Astrocyte of the cerebellum (primary cell): Measurements from ENCODE around the gene SLC14A1.

ENCODE experiments used
- DNase-seq: peaks from one replicate; pipeline ENCODE4 v3.0.0-alpha.2; 2011; ENCODE audit warnings: low read depth
- H3K4me3 ChIP-seq: 2 replicates; pipeline ENCODE4 v1.5.1; 2011; ENCODE audit warnings: mild to moderate bottlenecking, low read depth, low read length, moderate library complexity
- CTCF ChIP-seq: IDR thresholded peaks from 2 replicates; pipeline ENCODE4 v1.5.1; 2012; ENCODE audit warnings: low read length, low read depth, moderate library complexity, mild to moderate bottlenecking; ENCODE audit errors: missing control alignments
- in situ Hi-C: cut with HindIII; loops from 2 replicates; pipeline ENCODE4 v1.10.0; 2017; ENCODE audit warnings: low sequenced_read_pairs

SLC14A1 gene

DNA sequence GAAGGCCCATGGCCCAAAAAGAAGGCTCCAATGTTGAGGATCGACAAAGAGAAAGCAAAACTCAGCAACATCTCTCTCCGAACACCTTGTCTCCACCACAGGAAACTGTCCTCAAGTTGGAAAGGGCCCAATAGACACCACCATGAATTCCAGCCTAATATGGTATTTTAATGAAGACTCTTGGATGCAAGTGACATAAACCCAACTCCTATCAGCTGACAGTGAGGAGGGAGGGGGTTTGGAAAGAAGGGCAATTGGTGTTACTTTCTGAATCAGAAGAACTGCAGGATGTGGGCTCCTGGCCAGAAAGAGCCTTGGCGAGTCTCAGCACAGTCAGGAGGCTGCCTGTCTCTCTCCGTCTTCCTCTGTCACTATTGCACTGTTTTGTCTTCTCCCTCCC is 61.2 kb downstream of the SLC14A1 start:
- TF ChIP-seq CTCF: no peak

GRCh38 chr18:45786941-45787340 is 63.0 kb downstream of the SLC14A1 start:
- TF ChIP-seq CTCF: no peak
- in situ Hi-C loops: no loop called here
- no peak for DNase-seq
- no peak overlapping the region for H3K4me3 ChIP-seq

More for the DNA sequence above, 61.2 kb downstream of the SLC14A1 start:
- H3K4me3 ChIP-seq: no peak overlapping the region
- in situ Hi-C loops: no loop called here
- DNase-seq: no peak

DNA sequence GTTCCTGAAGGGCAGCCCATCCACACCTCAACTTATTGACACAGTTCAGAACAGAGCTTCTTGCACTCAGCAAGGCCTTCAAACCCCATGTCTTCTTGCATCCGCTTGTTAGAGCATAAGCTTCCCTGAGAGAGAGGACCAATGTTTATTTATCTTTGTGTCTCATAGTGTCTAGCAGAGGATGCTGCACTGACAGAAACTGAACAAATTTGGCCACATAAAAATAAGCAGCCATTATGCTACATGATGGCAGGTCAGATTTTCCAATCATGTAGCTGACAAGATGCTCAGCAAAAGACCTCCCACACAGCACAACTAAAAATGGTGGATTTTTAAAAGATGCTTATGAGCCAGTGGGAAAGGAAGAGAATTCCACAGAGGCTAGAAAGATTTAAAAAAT is 63.4 kb downstream of the SLC14A1 start:
- no peak overlapping the region for H3K4me3 ChIP-seq
- no peak for DNase-seq
- in situ Hi-C loops: no loop called here
- TF ChIP-seq CTCF: no peak

DNA sequence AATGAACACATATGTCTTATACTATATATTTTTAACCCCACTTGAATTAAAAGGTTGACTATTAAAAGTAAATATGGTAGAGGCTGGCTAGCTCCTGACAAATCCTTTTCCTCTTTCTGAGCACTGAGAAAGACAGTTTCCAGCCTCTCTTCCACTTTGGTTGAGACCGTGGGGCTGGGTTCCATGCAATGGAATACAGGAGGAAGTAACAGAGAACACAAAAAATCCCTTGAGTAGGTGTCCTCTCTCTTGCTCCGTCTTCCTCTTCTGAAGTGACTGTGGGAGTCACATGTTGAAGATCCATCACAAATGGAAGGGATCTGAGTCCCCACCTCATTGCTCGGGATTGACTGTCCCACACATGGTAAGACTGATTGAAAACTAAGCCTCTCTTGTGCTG is 64.9 kb downstream of the SLC14A1 start:
- in situ Hi-C loops: no loop called here
- no peak overlapping the region for H3K4me3 ChIP-seq
- no peak for DNase-seq
- no peak for TF ChIP-seq CTCF

DNA sequence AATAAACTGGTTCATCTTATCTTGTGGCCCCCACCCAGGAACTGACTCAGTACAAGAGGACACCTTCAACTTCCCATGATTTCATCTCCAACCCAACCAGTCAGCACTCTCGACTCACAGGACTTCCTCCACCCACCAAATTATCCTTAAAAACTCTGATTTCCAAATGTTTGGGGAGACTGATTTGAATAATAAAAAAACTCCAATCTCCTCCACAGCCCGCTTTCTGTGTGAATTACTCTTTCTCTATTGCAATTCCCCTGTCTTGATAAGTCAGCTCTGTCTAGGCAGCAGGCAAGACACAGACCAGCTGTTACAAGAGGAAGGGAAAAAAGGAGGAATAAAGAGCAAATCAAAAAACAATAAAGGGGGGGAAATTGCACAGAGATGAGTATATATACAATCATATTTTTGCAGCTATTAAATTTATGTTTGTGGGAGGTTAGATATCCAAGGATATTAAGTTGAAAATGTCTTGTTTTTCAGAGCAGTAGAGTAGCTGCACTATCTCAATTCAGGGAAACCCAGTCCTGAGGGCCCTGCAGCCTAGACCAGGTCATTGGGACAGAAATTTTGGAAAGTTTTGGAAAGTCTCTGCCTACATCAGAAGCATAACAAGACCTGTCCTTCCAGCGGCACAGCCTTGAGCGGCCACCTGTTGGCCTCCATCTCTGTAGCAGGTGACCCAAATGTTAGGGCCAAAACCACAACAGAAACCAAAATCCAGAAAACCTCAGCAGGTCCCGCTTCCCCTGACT is 68.7 kb downstream of the SLC14A1 start:
- TF ChIP-seq CTCF: no peak
- in situ Hi-C loops: no loop called here
- no peak for DNase-seq
- H3K4me3 ChIP-seq: no peak overlapping the region

DNA sequence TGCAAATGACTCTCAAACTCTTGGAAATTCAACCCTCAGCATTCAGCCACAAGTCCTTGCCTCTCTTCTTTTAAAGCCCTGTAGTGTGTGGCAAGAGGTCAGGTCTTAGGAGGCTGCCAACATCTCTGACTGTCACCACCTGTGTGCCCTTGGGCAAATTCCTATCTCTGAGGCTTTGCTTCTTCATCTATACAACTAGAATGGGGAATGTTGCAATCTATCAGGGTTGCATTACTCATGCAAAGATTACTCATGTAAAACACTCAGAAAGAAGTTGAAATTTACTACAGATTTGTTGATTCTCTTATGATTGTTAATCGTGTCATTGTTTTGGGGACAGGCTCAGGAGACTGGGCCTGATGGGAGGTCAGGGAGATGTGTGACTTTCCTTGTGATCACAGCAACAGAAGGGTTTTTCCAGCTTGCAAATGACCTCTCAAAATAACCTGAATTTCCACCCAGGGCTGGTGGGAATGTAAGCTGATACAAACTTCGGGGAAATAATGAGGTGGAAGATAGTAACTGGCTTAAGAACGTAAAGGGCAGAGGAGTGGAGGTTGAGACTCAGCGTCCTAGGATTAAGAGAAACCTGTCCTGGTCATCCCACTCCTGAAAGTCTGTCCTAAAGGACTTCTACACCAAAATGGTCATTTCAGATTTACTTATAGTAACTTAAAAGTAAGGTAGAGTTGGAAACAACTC is 69.4 kb downstream of the SLC14A1 start:
- no peak for TF ChIP-seq CTCF
- no peak overlapping the region for H3K4me3 ChIP-seq
- in situ Hi-C loops: no loop called here
- DNase-seq: peak; percentile 42
